SK-N-MC (cell line): ENCODE measurements around the gene PARP14.

ENCODE experiments used
- EZH2 ChIP-seq: fragments of 200-600 bp; sonication (generic); IDR thresholded peaks from one replicate; pipeline ENCODE4 v1.6.1; 2017; ENCODE audit warnings: antibody characterized with exemption
- FOXP2 ChIP-seq: optimal IDR thresholded peaks from 2 replicates; pipeline ENCODE3; 2011; ENCODE audit warnings: mild to moderate bottlenecking, moderate library complexity; ENCODE audit not compliant: insufficient read depth; ENCODE audit errors: extremely low read length, control extremely low read depth
- POLR2AphosphoS5 ChIP-seq: IDR thresholded peaks from 2 replicates; pipeline ENCODE4 v1.6.1; 2012; ENCODE audit warnings: mild to moderate bottlenecking, low read depth, low read length, borderline replicate concordance

- TF ChIP-seq POLR2AphosphoS5 (no peak), EZH2 (no peak), FOXP2 (no peak)
These were observed 12.0 kb downstream of the PARP14 start for GRCh38 chr3:122692674-122693073.
